IgD-negative memory B cell (primary cell): ENCODE data around the gene RETREG3. TPM values are rescaled to one million over a fixed set of nuclear protein-coding genes. Genes with fewer than 3 reads are reported as not detected.

Source experiments
- polyA plus RNA-seq: library from polyadenylated mRNA; unstranded; fragments of 300-500 nt; fragmentation: Illumina TruSeq; gene quantifications from one replicate; pipeline ENCODE4 v1.2.3, GENCODE V29; 2021

The RETREG3 gene
- polyA plus RNA-seq, 1 donor from 2014 or later: 105 TPM

Other genes with a start within 250 kb of the RETREG3 start
- 106 TPM for gene STAT3, start 220.9 kb downstream of the RETREG3 start, polyA plus RNA-seq
- gene CAVIN1, start 186.1 kb downstream of the RETREG3 start, polyA plus RNA-seq: not detected
- gene ATP6V0A1, start 150.5 kb downstream of the RETREG3 start, polyA plus RNA-seq: 17.2 TPM
- gene NAGLU, start 73.1 kb downstream of the RETREG3 start, polyA plus RNA-seq: 14.4 TPM
- gene HSD17B1, start 56.5 kb downstream of the RETREG3 start, polyA plus RNA-seq: 0.39 TPM
- 64.9 TPM for gene COASY, start 47.2 kb downstream of the RETREG3 start, polyA plus RNA-seq
- gene MLX, start 42.3 kb downstream of the RETREG3 start, polyA plus RNA-seq: 44.8 TPM
- 2.9 TPM for gene PSMC3IP, start 31.6 kb downstream of the RETREG3 start, polyA plus RNA-seq
- gene TUBG1, start 309 bp upstream of the RETREG3 start, polyA plus RNA-seq: 11.8 TPM
- gene TUBG2, start 49.9 kb upstream of the RETREG3 start, polyA plus RNA-seq: 2.5 TPM
- gene PLEKHH3, start 67.6 kb upstream of the RETREG3 start, polyA plus RNA-seq: 1.1 TPM
- gene CCR10, start 72.5 kb upstream of the RETREG3 start, polyA plus RNA-seq: 2.1 TPM
- 1.1 TPM for gene CNTNAP1, start 73.2 kb upstream of the RETREG3 start, polyA plus RNA-seq
- gene EZH1, start 135.7 kb upstream of the RETREG3 start, polyA plus RNA-seq: 37.4 TPM
- not detected for gene RAMP2, start 151.9 kb upstream of the RETREG3 start, polyA plus RNA-seq
- gene VPS25, start 164.1 kb upstream of the RETREG3 start, polyA plus RNA-seq: 45.6 TPM
- gene WNK4, start 171.2 kb upstream of the RETREG3 start, polyA plus RNA-seq: not detected
- 117 TPM for gene COA3, start 189.3 kb upstream of the RETREG3 start, polyA plus RNA-seq
- 0.41 TPM for gene CNTD1, start 189.5 kb upstream of the RETREG3 start, polyA plus RNA-seq
- 136 TPM for gene BECN1, start 214.9 kb upstream of the RETREG3 start, polyA plus RNA-seq
- 116 TPM for gene PSME3, start 224.0 kb upstream of the RETREG3 start, polyA plus RNA-seq
- gene AOC2, start 235.2 kb upstream of the RETREG3 start, polyA plus RNA-seq: not detected
- gene AOC3, start 241.8 kb upstream of the RETREG3 start, polyA plus RNA-seq: not detected